Stimulated activated CD4-positive, alpha-beta T cell treated with anti-CD3 and anti-CD28 coated beads, Interleukin-1b, Interleukin-23, amount 100 ng/mL, for 4 hours (primary cell): ENCODE measurements around the gene ACP4.
"Not testable (repeated sequence)": the region's sequence is repeated elsewhere in the genome, so short reads cannot be mapped to it uniquely, and the experiment has no call there.

Experiments used
- DNase-seq, 2 donors: peaks; one replicate each; pipeline ENCODE4 v3.0.0-alpha.2; 2020; ENCODE audit warnings: low read depth in 2 of 2

ACP4 gene

GRCh38 chr19:50790396-50790795 is at the start of gene ACP4:
TSS of gene ACP4 (plus strand) at chr19:50790415. CDS start at chr19:50790415, 0 bp downstream.
- no peak for DNase-seq

GRCh38 chr19:50741179-50741933 is 48.9 kb upstream of the ACP4 start:
- no peak for DNase-seq

- DNase-seq, result no peak
Observed at GRCh38 chr19:50743537-50743936, 46.7 kb upstream of the ACP4 start.

- DNase-seq, result no peak
Observed at GRCh38 chr19:50745221-50745620, 45.0 kb upstream of the ACP4 start.

- DNase-seq, result not testable (repeated sequence)
Observed at GRCh38 chr19:50747141-50747540, 43.1 kb upstream of the ACP4 start.

- DNase-seq, result no peak
Observed at GRCh38 chr19:50749490-50749889, 40.7 kb upstream of the ACP4 start.

- DNase-seq, result no peak
Observed at GRCh38 chr19:50750010-50750409, 40.2 kb upstream of the ACP4 start.

- DNase-seq, result no peak
Observed at GRCh38 chr19:50753879-50754278, 36.3 kb upstream of the ACP4 start.

GRCh38 chr19:50756244-50756643 is 34.0 kb upstream of the ACP4 start:
- not testable (repeated sequence) for DNase-seq

GRCh38 chr19:50757624-50758023 is 32.6 kb upstream of the ACP4 start:
- DNase-seq, result not testable (repeated sequence)

GRCh38 chr19:50759076-50759475 is 31.1 kb upstream of the ACP4 start:
- not testable (repeated sequence) for DNase-seq

GRCh38 chr19:50759886-50760285 is 30.3 kb upstream of the ACP4 start:
- DNase-seq, result no peak

GRCh38 chr19:50761501-50761900 is 28.7 kb upstream of the ACP4 start:
- not testable (repeated sequence) for DNase-seq

GRCh38 chr19:50763521-50763920 is 26.7 kb upstream of the ACP4 start:
- DNase-seq, result not testable (repeated sequence)

- DNase-seq, result no peak
Observed at GRCh38 chr19:50764409-50764808, 25.8 kb upstream of the ACP4 start.

GRCh38 chr19:50766746-50767145 is 23.5 kb upstream of the ACP4 start:
- not testable (repeated sequence) for DNase-seq

GRCh38 chr19:50767263-50767662 is 23.0 kb upstream of the ACP4 start:
- DNase-seq, result not testable (repeated sequence)

- DNase-seq, result no peak
Observed at GRCh38 chr19:50768277-50768676, 21.9 kb upstream of the ACP4 start.

GRCh38 chr19:50770164-50770563 is 20.1 kb upstream of the ACP4 start, which contains the start of gene GPR32:
TSS of gene GPR32 (plus strand) at chr19:50770464. CDS start at chr19:50770601, 137 bp downstream.
- DNase-seq, result not testable (repeated sequence)

GRCh38 chr19:50770888-50771287 is 19.3 kb upstream of the ACP4 start:
- no peak for DNase-seq

GRCh38 chr19:50772476-50772875 is 17.7 kb upstream of the ACP4 start:
- no peak for DNase-seq

GRCh38 chr19:50772912-50773311 is 17.3 kb upstream of the ACP4 start:
- DNase-seq, result not testable (repeated sequence)

- DNase-seq, result not testable (repeated sequence)
Observed at GRCh38 chr19:50773454-50773853, 16.8 kb upstream of the ACP4 start.

- no peak for DNase-seq
Observed at GRCh38 chr19:50776131-50776530, 14.1 kb upstream of the ACP4 start.
